ENCODE measurements around the gene DNAJA2. TPM values are rescaled to one million over a fixed set of nuclear protein-coding genes. Genes with fewer than 3 reads are reported as not detected.
A peak's percentile ranks its signal among the peaks of the same experiment; 100 is the strongest.
"Not testable (repeated sequence)": the region's sequence is repeated elsewhere in the genome, so short reads cannot be mapped to it uniquely, and the experiment has no call there.

Gene DNAJA2
- total RNA-seq, 1 donor from 2014 or later = 68.5 TPM

- DNase-seq (ENCODE audit: low spot score in 2 of 2, unreplicated experiment in 2 of 2) = no peak
- H3K27ac Mint-ChIP-seq = no peak overlapping the region
- H3K4me1 Mint-ChIP-seq = no peaks in the 10 kb centered on the region
- no peaks in the 10 kb centered on the region for H3K9me3 Mint-ChIP-seq
- H3K27me3 Mint-ChIP-seq (ENCODE audit: low read depth) = no peaks in the 10 kb centered on the region
- no peak for TF ChIP-seq CTCF (IDR thresholded peaks at IDR 0.05; ENCODE audit: unreplicated experiment)
- peaks cover 2% of the 10 kb centered on the region for H3K36me3 Mint-ChIP-seq
- no peak overlapping the region for H3K4me3 Mint-ChIP-seq
These were observed 24.1 kb downstream of the DNAJA2 start for GRCh38 chr16:46949241-46949892.

- no peak for TF ChIP-seq CTCF (IDR thresholded peaks at IDR 0.05; ENCODE audit: unreplicated experiment)
- Mint-ChIP-seq H3K4me3 (no peak overlapping the region), H3K27ac (no peak overlapping the region), H3K9me3 (no peaks in the 10 kb centered on the region), H3K4me1 (no peaks in the 10 kb centered on the region), H3K27me3 (ENCODE audit: low read depth) (no peaks in the 10 kb centered on the region), H3K36me3 (no peaks in the 10 kb centered on the region)
- DNase-seq (ENCODE audit: low spot score in 2 of 2, unreplicated experiment in 2 of 2) = no peak
These were observed 24.8 kb downstream of the DNAJA2 start for GRCh38 chr16:46948548-46949166.

- no peak overlapping the region for H3K27ac Mint-ChIP-seq
- no peaks in the 10 kb centered on the region for H3K27me3 Mint-ChIP-seq (ENCODE audit: low read depth)
- peak; percentile 58 for TF ChIP-seq CTCF (IDR thresholded peaks at IDR 0.05; ENCODE audit: unreplicated experiment)
- no peaks in the 10 kb centered on the region for H3K36me3 Mint-ChIP-seq
- no peaks in the 10 kb centered on the region for H3K9me3 Mint-ChIP-seq
- DNase-seq (ENCODE audit: low spot score in 2 of 2, unreplicated experiment in 2 of 2) = no peak
- no peak overlapping the region for H3K4me3 Mint-ChIP-seq
- H3K4me1 Mint-ChIP-seq = no peaks in the 10 kb centered on the region
These were observed 25.4 kb downstream of the DNAJA2 start for GRCh38 chr16:46947900-46948547.

GRCh38 chr16:46944713-46945112 is 28.8 kb downstream of the DNAJA2 start:
- DNase-seq (ENCODE audit: low spot score in 2 of 2, unreplicated experiment in 2 of 2); H3K4me3 Mint-ChIP-seq; H3K4me1 Mint-ChIP-seq; H3K9me3 Mint-ChIP-seq; H3K27ac Mint-ChIP-seq; H3K27me3 Mint-ChIP-seq (ENCODE audit: low read depth); H3K36me3 Mint-ChIP-seq: not testable (repeated sequence)

- Mint-ChIP-seq H3K4me1 (no peaks in the 10 kb centered on the region), H3K27ac (no peak overlapping the region), H3K9me3 (no peaks in the 10 kb centered on the region), H3K27me3 (ENCODE audit: low read depth) (no peaks in the 10 kb centered on the region), H3K4me3 (no peak overlapping the region), H3K36me3 (no peaks in the 10 kb centered on the region)
- DNase-seq (ENCODE audit: low spot score in 2 of 2, unreplicated experiment in 2 of 2) = no peak
- no peak for TF ChIP-seq CTCF (IDR thresholded peaks at IDR 0.05; ENCODE audit: unreplicated experiment)
These were observed 35.9 kb downstream of the DNAJA2 start for GRCh38 chr16:46937536-46937935.

- H3K9me3 Mint-ChIP-seq = no peaks in the 10 kb centered on the region
- H3K4me3 Mint-ChIP-seq = no peak overlapping the region
- peaks cover 10% of the 10 kb centered on the region for H3K36me3 Mint-ChIP-seq
- H3K27ac Mint-ChIP-seq = no peak overlapping the region
- H3K27me3 Mint-ChIP-seq (ENCODE audit: low read depth) = no peaks in the 10 kb centered on the region
- no peak for TF ChIP-seq CTCF (IDR thresholded peaks at IDR 0.05; ENCODE audit: unreplicated experiment)
- peaks cover 3% of the 10 kb centered on the region for H3K4me1 Mint-ChIP-seq
- DNase-seq (ENCODE audit: low spot score in 2 of 2, unreplicated experiment in 2 of 2) = no peak
These were observed 40.7 kb downstream of the DNAJA2 start for GRCh38 chr16:46932802-46933201.

All from mesothelial cell of epicardium (in vitro differentiated cells).